Adrenal gland (tissue), 12 donors: Measurements from ENCODE around the gene NPC2. TPM values are rescaled to one million over a fixed set of nuclear protein-coding genes. Genes with fewer than 3 reads are reported as not detected.

Experiments
- DNase-seq, 7 donors: peaks; one replicate each; pipeline ENCODE4 v3.0.0-alpha.2; 2019 to 2020
- H3K27ac ChIP-seq, 5 donors: fragments of 200-600 bp; sonication (generic) in 4 of 5; 1 replicate in 3 of 5; 2 replicates in 2 of 5; pipeline versions ENCODE4 v1.5.1 to v1.8.0; 2016 to 2020; ENCODE audit warnings: mild to moderate bottlenecking in 1 of 5
- H3K27me3 ChIP-seq: fragments of 200-600 bp; 2 replicates; pipeline ENCODE4 v1.8.0; 2021
- H3K36me3 ChIP-seq, 2 donors: fragments of 200-600 bp; replicated peaks in 1 of 2; 1 replicate in 1 of 2; 2 replicates in 1 of 2; pipeline versions ENCODE4 v1.5.1 to v1.8.0; 2018 to 2022
- H3K4me1 ChIP-seq, 2 donors: fragments of 200-600 bp; replicated peaks in 1 of 2; 1 replicate in 1 of 2; 2 replicates in 1 of 2; pipeline versions ENCODE4 v1.5.1 to v1.8.0; 2018 to 2021
- H3K4me3 ChIP-seq, 4 donors: fragments of 200-600 bp; sonication (generic) in 3 of 4; one replicate each; pipeline ENCODE4 v1.5.1; 2016 to 2018
- H3K9me3 ChIP-seq, 3 donors: fragments of 200-600 bp; sonication (generic) in 1 of 3; replicated peaks in 1 of 3; 1 replicate in 2 of 3; 2 replicates in 1 of 3; pipeline versions ENCODE4 v1.5.1 to v1.8.0; 2016 to 2021
- CTCF ChIP-seq, 6 experiments: fragments of 450-650 bp in 4 of 6; fragments of 200-600 bp in 2 of 6; sonication (generic) in 1 of 6; IDR thresholded peaks; 1 replicate in 5 of 6; 2 replicates in 1 of 6; pipeline versions ENCODE4 v1.5.1 to v1.8.0; 2016 to 2021; ENCODE audit warnings: antibody characterized with exemption in 6 of 6, mild to moderate bottlenecking in 2 of 6, moderate library complexity in 1 of 6
- POLR2A ChIP-seq, 2 donors: fragments of 450-650 bp; IDR thresholded peaks; one replicate each; pipeline ENCODE4 v1.6.1; 2017; ENCODE audit warnings: antibody characterized with exemption in 2 of 2, mild to moderate bottlenecking in 2 of 2, moderate library complexity in 1 of 2
- WGBS, 4 donors: extraction: QIAGEN DNeasy Blood & Tissue Kit in 2 of 4; methylation state at CpG; one replicate each; pipeline versions ENCODE4 v1.1.5 to v1.1.7; 2013 to 2017; 5-methylcytosine and 5-hydroxymethylcytosine counted together
- intact Hi-C, 2 donors: fragments of 100-400 bp; cut with DNase I; formaldehyde crosslinking; loops; one replicate each; pipeline versions ENCODE4 v1.14.1 to v1.15.0; 2022 to 2023
- polyA plus RNA-seq, 3 donors: library from polyadenylated mRNA; stranded (reverse); fragments of 200-250 nt in 2 of 3; fragments of 350-450 nt in 1 of 3; fragmentation: Illumina TruSeq in 1 of 3; extraction: RNeasy Lipid Tissue Mini Kit (QIAGEN cat#74804) in 1 of 3; gene quantifications; one replicate each; pipeline ENCODE4 v1.2.3, GENCODE V29; 2013 to 2014
- total RNA-seq, 9 donors: library from RNA; depleted of rRNA in 4 of 9; stranded (reverse); fragments of >200 nt in 4 of 9; fragments of 120-200 nt in 1 of 9; fragmentation: NEBNext Ultra II Directional in 1 of 9; extraction: Animal tissue kit (Norgen Biotek cat#: 25700) in 1 of 9; gene quantifications; one replicate each; pipeline versions ENCODE4 v1.1.0 to v1.2.4, GENCODE V29; 2013 to 2023
- donor health status: healthy with polysubstance abuse.
- donor health status: Bipolar disorder and iron deficiency.
- donor health status: DM: yes; HTN: yes; CAD: no.
- donor health status: DM: no; HTN: no; CAD: no.
- donor health status: DM: no; HTN: no; CAD: no.
- donor health status: DM: yes; HTN: yes; CAD: no.

Gene NPC2
- total and polyA plus RNA-seq, 12 donors = 140 to 1,243 (median 299) TPM

- no peaks in the 10 kb centered on the region for H3K36me3 ChIP-seq
- no peak for TF ChIP-seq POLR2A (IDR thresholded peaks at IDR 0.05)
- no peak for TF ChIP-seq CTCF (IDR thresholded peaks at IDR 0.05)
- DNase-seq = peak in 1 of 7 donors; percentile 14
- WGBS, 4 donors = 43 to 69% (median 60%) methylated on average over 7 to 15 of the region's 15 CpGs
- H3K27ac ChIP-seq = no peak overlapping the region
- H3K4me1 ChIP-seq = no peaks in the 10 kb centered on the region
- intact Hi-C loops = loop anchor here in 1 of 2 donors (5.0 to 10.0 kb wide), 2 partner anchors 94 to 286 kb away; no protein-coding TSS in a partner anchor
- no peaks in the 10 kb centered on the region for H3K9me3 ChIP-seq
- H3K27me3 ChIP-seq = no peaks in the 10 kb centered on the region
- H3K4me3 ChIP-seq = no peak overlapping the region
Measured at GRCh38 chr14:74508292-74508731, 15.2 kb upstream of the NPC2 start.

- no peak overlapping the region for H3K4me3 ChIP-seq
- 67 to 82% (median 74%) methylated on average over 1 to 5 of the region's 5 CpGs for WGBS, 4 donors
- intact Hi-C loops = loop anchor here in 1 of 2 donors (5.0 to 10.0 kb wide), 2 partner anchors 94 to 287 kb away; no protein-coding TSS in a partner anchor
- H3K27me3 ChIP-seq = no peaks in the 10 kb centered on the region
- DNase-seq = no peak
- no peak overlapping the region for H3K27ac ChIP-seq
- H3K36me3 ChIP-seq = no peaks in the 10 kb centered on the region
- H3K9me3 ChIP-seq = no peaks in the 10 kb centered on the region
- no peaks in the 10 kb centered on the region for H3K4me1 ChIP-seq
- no peak for TF ChIP-seq CTCF (IDR thresholded peaks at IDR 0.05)
Measured at GRCh38 chr14:74507840-74508239, 14.7 kb upstream of the NPC2 start.

- intact Hi-C loops = loop anchor here in 1 of 2 donors (5.0 to 10.0 kb wide), 2 partner anchors 95 to 288 kb away; no protein-coding TSS in a partner anchor
- Histone ChIP-seq H3K4me3 (no peak overlapping the region), H3K36me3 (no peaks in the 10 kb centered on the region), H3K27ac (no peak overlapping the region), H3K4me1 (no peaks in the 10 kb centered on the region), H3K9me3 (no peaks in the 10 kb centered on the region), H3K27me3 (no peaks in the 10 kb centered on the region)
- WGBS, 4 donors = 59 to 69% (median 64%) methylated on average over 8 of the region's 8 CpGs
- TF ChIP-seq CTCF (IDR thresholded peaks at IDR 0.05) (no peak), POLR2A (IDR thresholded peaks at IDR 0.05) (no peak)
- peak in 1 of 7 donors; percentile 9 for DNase-seq
Measured at GRCh38 chr14:74507085-74507484, 14.0 kb upstream of the NPC2 start.

GRCh38 chr14:74506411-74506851, 13.3 kb upstream of the NPC2 start:
- TF ChIP-seq POLR2A (IDR thresholded peaks at IDR 0.05) (no peak), CTCF (IDR thresholded peaks at IDR 0.05) (no peak)
- DNase-seq = peak in 1 of 7 donors; percentile 11
- 86 to 97% (median 91%) methylated on average over 11 to 13 of the region's 13 CpGs for WGBS, 4 donors
- H3K27ac ChIP-seq = no peak overlapping the region
- H3K27me3 ChIP-seq = no peaks in the 10 kb centered on the region
- H3K9me3 ChIP-seq = no peaks in the 10 kb centered on the region
- intact Hi-C loops = loop anchor here in 1 of 2 donors (5.0 to 10.0 kb wide), 2 partner anchors 96 to 288 kb away; no protein-coding TSS in a partner anchor
- H3K36me3 ChIP-seq = no peaks in the 10 kb centered on the region
- no peaks in the 10 kb centered on the region for H3K4me1 ChIP-seq
- no peak overlapping the region for H3K4me3 ChIP-seq
